ENCODE measurements around the gene RABEP1. TPM values are rescaled to one million over a fixed set of nuclear protein-coding genes. Genes with fewer than 3 reads are reported as not detected.

Gene RABEP1
- total RNA-seq, 3 donors from 2014 or later (not counting 1 experiment from before 2014, with no cell fraction given): 44.1 to 64.0 (median 44.2) TPM

- Mint-ChIP-seq H3K27me3 (ENCODE audit: low read depth in 2 of 2) (no peaks in the 10 kb centered on the region), H3K4me1 (peaks cover 41% of the 10 kb centered on the region in 2 donors), H3K27ac (peak overlapping the region; percentile 81 to 87), H3K9me3 (no peaks in the 10 kb centered on the region), H3K36me3 (no peaks in the 10 kb centered on the region), H3K4me3 (peak overlapping the region; percentile 93)
- ATAC-seq (no peak), DNase-seq (no peak)
- WGBS (ENCODE audit: insufficient coverage): 54% methylated on average over 5 of the region's 5 CpGs
- Histone ChIP-seq H3K27ac (ENCODE audit: low read length) (no peak overlapping the region), H3K4me1 (ENCODE audit: control insufficient read depth, insufficient read depth, low read length) (peaks cover 19% of the 10 kb centered on the region), H3K4me3 (ENCODE audit: low read length) (no peak overlapping the region), H3K27me3 (ENCODE audit: control insufficient read depth, insufficient read depth, low read length) (no peaks in the 10 kb centered on the region), H3K36me3 (ENCODE audit: control insufficient read depth, insufficient read depth, low read length) (no peaks in the 10 kb centered on the region), H3K9me3 (ENCODE audit: control insufficient read depth, insufficient read depth, low read length) (no peaks in the 10 kb centered on the region)
- intact Hi-C loops (cut with micrococcal nuclease): loop anchor here (5.0 kb wide), 1 partner anchor 46 kb away; no protein-coding TSS in a partner anchor
- TF ChIP-seq CTCF (IDR thresholded peaks at IDR 0.05): no peak
Observed at GRCh38 chr17:5283571-5284315, 1.7 kb downstream of the RABEP1 start.

DNA sequence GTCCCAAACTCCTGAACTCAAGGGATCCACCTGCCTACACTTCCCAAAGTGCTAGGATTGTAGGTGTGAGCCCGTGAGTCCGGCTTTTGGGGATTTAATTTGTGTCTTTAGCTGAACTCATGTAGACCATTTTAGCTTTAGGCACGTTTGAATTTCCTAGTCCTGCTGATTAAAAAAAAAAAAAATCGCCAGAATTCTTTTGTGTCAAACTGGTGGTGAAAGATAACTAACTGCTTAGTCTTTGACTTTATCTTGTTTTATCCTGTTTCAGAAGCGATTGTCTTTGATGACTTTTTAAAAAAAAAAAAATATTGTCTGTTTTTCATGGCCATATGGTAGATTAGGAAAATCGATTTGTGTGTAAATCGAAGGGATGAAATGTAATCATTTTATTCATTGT lies 2.6 kb downstream of the RABEP1 start:
- Histone ChIP-seq H3K27ac (ENCODE audit: low read length) (no peak overlapping the region), H3K27me3 (ENCODE audit: control insufficient read depth, insufficient read depth, low read length) (no peaks in the 10 kb centered on the region), H3K9me3 (ENCODE audit: control insufficient read depth, insufficient read depth, low read length) (no peaks in the 10 kb centered on the region), H3K4me1 (ENCODE audit: control insufficient read depth, insufficient read depth, low read length) (peaks cover 19% of the 10 kb centered on the region), H3K36me3 (ENCODE audit: control insufficient read depth, insufficient read depth, low read length) (no peaks in the 10 kb centered on the region), H3K4me3 (ENCODE audit: low read length) (no peak overlapping the region)
- intact Hi-C loops (cut with micrococcal nuclease): loop anchor here (5.0 kb wide), 1 partner anchor 47 kb away; no protein-coding TSS in a partner anchor
- Mint-ChIP-seq H3K36me3 (no peaks in the 10 kb centered on the region), H3K9me3 (no peaks in the 10 kb centered on the region), H3K4me3 (no peak overlapping the region), H3K27me3 (ENCODE audit: low read depth in 2 of 2) (no peaks in the 10 kb centered on the region), H3K4me1 (peaks cover 48% of the 10 kb centered on the region in 2 donors), H3K27ac (no peak overlapping the region)
- TF ChIP-seq CTCF (IDR thresholded peaks at IDR 0.05): no peak
- 85% methylated on average over 5 of the region's 7 CpGs for WGBS (ENCODE audit: insufficient coverage)
- DNase-seq: no peak
- ATAC-seq: no peak

DNA sequence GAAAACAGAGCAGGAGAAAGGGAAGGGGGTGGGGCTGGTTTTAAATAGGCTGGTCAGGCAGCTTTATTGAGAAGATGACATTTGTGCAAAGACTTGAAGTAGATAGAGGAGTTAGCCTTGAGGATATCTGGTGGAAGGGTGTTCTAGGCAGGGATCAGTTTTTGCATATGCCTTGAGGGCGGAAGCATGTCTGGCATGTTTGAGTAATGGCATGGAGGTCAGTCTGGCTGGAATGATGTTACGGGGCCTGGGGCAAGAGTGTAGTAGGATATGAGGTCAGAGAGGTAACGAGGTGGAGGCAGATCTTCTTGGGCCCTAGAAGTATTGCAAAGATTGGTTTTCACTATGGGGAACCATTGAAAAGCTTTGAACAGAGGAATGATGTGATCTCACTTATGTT lies 4.8 kb downstream of the RABEP1 start:
- peaks cover 51 to 54% of the 10 kb centered on the region in 2 donors for H3K4me1 Mint-ChIP-seq
- no peak overlapping the region for H3K27ac ChIP-seq (ENCODE audit: low read length)
- WGBS (ENCODE audit: insufficient coverage): 97% methylated on average over 3 of the region's 3 CpGs
- intact Hi-C loops (cut with micrococcal nuclease): no loop called here
- no peak overlapping the region for H3K4me3 ChIP-seq (ENCODE audit: low read length)
- H3K4me1 ChIP-seq (ENCODE audit: control insufficient read depth, insufficient read depth, low read length): peaks cover 12% of the 10 kb centered on the region
- H3K36me3 ChIP-seq (ENCODE audit: control insufficient read depth, insufficient read depth, low read length): no peaks in the 10 kb centered on the region
- H3K27me3 ChIP-seq (ENCODE audit: control insufficient read depth, insufficient read depth, low read length): no peaks in the 10 kb centered on the region
- no peaks in the 10 kb centered on the region for H3K27me3 Mint-ChIP-seq (ENCODE audit: low read depth in 2 of 2)
- H3K4me3 Mint-ChIP-seq: no peak overlapping the region
- peak overlapping the region in 1 of 2 donors; percentile 33 for H3K27ac Mint-ChIP-seq
- ATAC-seq (no peak), DNase-seq (no peak)
- H3K36me3 Mint-ChIP-seq: no peaks in the 10 kb centered on the region
- H3K9me3 Mint-ChIP-seq: no peaks in the 10 kb centered on the region
- no peaks in the 10 kb centered on the region for H3K9me3 ChIP-seq (ENCODE audit: control insufficient read depth, insufficient read depth, low read length)
- no peak for TF ChIP-seq CTCF (IDR thresholded peaks at IDR 0.05)

All from natural killer cell (primary cell).